ENCODE data around the gene LRSAM1. TPM values are rescaled to one million over a fixed set of nuclear protein-coding genes. Genes with fewer than 3 reads are reported as not detected.

The LRSAM1 gene
- polyA plus RNA-seq, 1 donor (not counting 4 experiments of a cell fraction or from before 2014, with no cell fraction given), result 5.2 TPM

DNA sequence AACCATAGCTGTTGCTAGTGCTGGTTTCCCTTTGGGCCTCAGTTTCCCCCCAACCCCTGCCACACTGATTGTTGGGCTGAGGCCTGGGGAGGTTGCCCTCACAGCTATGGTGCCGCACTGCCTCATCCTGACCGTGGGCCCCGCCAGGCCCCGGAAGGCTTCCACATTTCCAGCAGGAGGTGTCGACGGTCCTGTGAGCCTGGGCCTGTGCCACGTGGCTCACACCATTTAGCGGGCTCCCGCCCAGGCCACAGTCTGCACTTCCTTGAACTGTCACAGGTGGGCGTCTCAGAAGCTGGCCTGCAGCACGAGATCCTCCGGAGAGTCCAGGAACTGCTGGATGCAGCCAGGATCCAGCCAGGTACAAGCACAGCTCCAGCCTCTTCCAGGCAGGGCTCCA lies 45.7 kb downstream of the LRSAM1 start:
- TF ChIP-seq, protein P1, sequence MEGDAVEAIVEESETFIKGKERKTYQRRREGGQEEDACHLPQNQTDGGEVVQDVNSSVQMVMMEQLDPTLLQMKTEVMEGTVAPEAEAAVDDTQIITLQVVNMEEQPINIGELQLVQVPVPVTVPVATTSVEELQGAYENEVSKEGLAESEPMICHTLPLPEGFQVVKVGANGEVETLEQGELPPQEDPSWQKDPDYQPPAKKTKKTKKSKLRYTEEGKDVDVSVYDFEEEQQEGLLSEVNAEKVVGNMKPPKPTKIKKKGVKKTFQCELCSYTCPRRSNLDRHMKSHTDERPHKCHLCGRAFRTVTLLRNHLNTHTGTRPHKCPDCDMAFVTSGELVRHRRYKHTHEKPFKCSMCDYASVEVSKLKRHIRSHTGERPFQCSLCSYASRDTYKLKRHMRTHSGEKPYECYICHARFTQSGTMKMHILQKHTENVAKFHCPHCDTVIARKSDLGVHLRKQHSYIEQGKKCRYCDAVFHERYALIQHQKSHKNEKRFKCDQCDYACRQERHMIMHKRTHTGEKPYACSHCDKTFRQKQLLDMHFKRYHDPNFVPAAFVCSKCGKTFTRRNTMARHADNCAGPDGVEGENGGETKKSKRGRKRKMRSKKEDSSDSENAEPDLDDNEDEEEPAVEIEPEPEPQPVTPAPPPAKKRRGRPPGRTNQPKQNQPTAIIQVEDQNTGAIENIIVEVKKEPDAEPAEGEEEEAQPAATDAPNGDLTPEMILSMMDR (optimal IDR thresholded peaks at IDR 0.05 in 1 of 3, IDR thresholded peaks at IDR 0.05 in 1 of 3, conservative IDR thresholded peaks at IDR 0.05 in 1 of 3; ENCODE audit: extremely low read depth in 1 of 3, insufficient read depth in 2 of 3, low read length in 3 of 3), result no peak
- TF ChIP-seq EZH2 (IDR thresholded peaks at IDR 0.05; ENCODE audit: low read length), result no peak
- H3K4me2 ChIP-seq (ENCODE audit: control insufficient read depth, extremely low read depth, insufficient read depth, low read depth, low read length), result no peak overlapping the region
- H3K9me1 ChIP-seq (ENCODE audit: control insufficient read depth, extremely low read depth, insufficient read depth, low read length), result no peaks in the 10 kb centered on the region
- no peaks in the 10 kb centered on the region for H3K9me3 ChIP-seq (ENCODE audit: control insufficient read depth, low read depth, low read length)
- no peaks in the 10 kb centered on the region for H3K79me2 ChIP-seq (ENCODE audit: control insufficient read depth, insufficient read depth, low read length)
- DNase-seq (ENCODE audit: low read depth, low spot score) (no peak), FAIRE-seq (no peak)
- no peaks in the 10 kb centered on the region for H3K27me3 ChIP-seq (ENCODE audit: control insufficient read depth, extremely low read depth, insufficient read depth, low read length)
- no peak overlapping the region for H3K27ac ChIP-seq (ENCODE audit: control insufficient read depth, insufficient read depth, low read length)
- peaks cover 24 to 29% of the 10 kb centered on the region in 2 experiments for H3K36me3 ChIP-seq (ENCODE audit: control insufficient read depth in 2 of 2, extremely low read depth in 1 of 2, insufficient read depth in 2 of 2, low read length in 2 of 2)
- peaks cover 16% of the 10 kb centered on the region for H3K4me1 ChIP-seq (ENCODE audit: control insufficient read depth, extremely low read depth, insufficient read depth, low read length)
- no peak overlapping the region for H3K4me3 ChIP-seq (ENCODE audit: control insufficient read depth in 2 of 3, extremely low read depth in 1 of 3, insufficient read depth in 2 of 3, low read depth in 1 of 3, low read length in 3 of 3)
- dilution Hi-C loops (cut with MboI; ENCODE audit: extremely low pct_ligation_motif_present, low sequenced_read_pairs), result no loop called here
- no peaks in the 10 kb centered on the region for H4K20me1 ChIP-seq (ENCODE audit: control insufficient read depth, extremely low read depth, insufficient read depth, low read length)
- H2AFZ ChIP-seq (ENCODE audit: control insufficient read depth, low read length), result no peak overlapping the region
- no peak overlapping the region for H3K9ac ChIP-seq (ENCODE audit: control insufficient read depth, extremely low read depth, insufficient read depth, low read length)

GRCh38 chr9:127497656-127498290 lies 46.5 kb downstream of the LRSAM1 start:
- no peak for DNase-seq (ENCODE audit: low read depth, low spot score)
- TF ChIP-seq EZH2 (IDR thresholded peaks at IDR 0.05; ENCODE audit: low read length), result no peak
- TF ChIP-seq, protein P1 (optimal IDR thresholded peaks at IDR 0.05 in 1 of 3, IDR thresholded peaks at IDR 0.05 in 1 of 3, conservative IDR thresholded peaks at IDR 0.05 in 1 of 3; ENCODE audit: extremely low read depth in 1 of 3, insufficient read depth in 2 of 3, low read length in 3 of 3), result no peak

More at GRCh38 chr9:127497656-127498290, 46.5 kb downstream of the LRSAM1 start:
- Histone ChIP-seq H2AFZ (ENCODE audit: control insufficient read depth, low read length) (no peak overlapping the region), H3K36me3 (ENCODE audit: control insufficient read depth in 2 of 2, extremely low read depth in 1 of 2, insufficient read depth in 2 of 2, low read length in 2 of 2) (peaks cover 22 to 30% of the 10 kb centered on the region in 2 experiments), H3K79me2 (ENCODE audit: control insufficient read depth, insufficient read depth, low read length) (no peaks in the 10 kb centered on the region), H3K9ac (ENCODE audit: control insufficient read depth, extremely low read depth, insufficient read depth, low read length) (no peak overlapping the region), H3K27ac (ENCODE audit: control insufficient read depth, insufficient read depth, low read length) (no peak overlapping the region), H3K9me1 (ENCODE audit: control insufficient read depth, extremely low read depth, insufficient read depth, low read length) (no peaks in the 10 kb centered on the region), H3K4me3 (ENCODE audit: control insufficient read depth in 2 of 3, extremely low read depth in 1 of 3, insufficient read depth in 2 of 3, low read depth in 1 of 3, low read length in 3 of 3) (no peak overlapping the region), H3K4me2 (ENCODE audit: control insufficient read depth, extremely low read depth, insufficient read depth, low read depth, low read length) (no peak overlapping the region), H3K9me3 (ENCODE audit: control insufficient read depth, low read depth, low read length) (no peaks in the 10 kb centered on the region), H3K27me3 (ENCODE audit: control insufficient read depth, extremely low read depth, insufficient read depth, low read length) (no peaks in the 10 kb centered on the region), H4K20me1 (ENCODE audit: control insufficient read depth, extremely low read depth, insufficient read depth, low read length) (no peaks in the 10 kb centered on the region), H3K4me1 (ENCODE audit: control insufficient read depth, extremely low read depth, insufficient read depth, low read length) (peaks cover 16% of the 10 kb centered on the region)
- FAIRE-seq, result no peak
- dilution Hi-C loops (cut with MboI; ENCODE audit: extremely low pct_ligation_motif_present, low sequenced_read_pairs), result no loop called here
